ENCODE measurements around the gene GPRC5A.

- TF ChIP-seq POLR2AphosphoS5 (IDR thresholded peaks at IDR 0.05; ENCODE audit: low read depth, low read length) = no peak
- TF ChIP-seq POLR2A (IDR thresholded peaks at IDR 0.05; ENCODE audit: low read depth, low read length) = no peak
- no peak; the same call in 1 of the 2 replicates for TF ChIP-seq TAF1 (IDR thresholded peaks at IDR 0.05; ENCODE audit: borderline replicate concordance, low read depth, low read length)
Observed at GRCh38 chr12:12927211-12928079, 36.1 kb downstream of the GPRC5A start.

Measured in GM12892 (cell line).